Activated naive CD4-positive, alpha-beta T cell treated with anti-CD3 and anti-CD28 coated beads, Interleukin-2, amount 50 U/mL, for 24 hours (primary cell): ENCODE data around the gene VILL.
"Not testable (repeated sequence)": the region's sequence is repeated elsewhere in the genome, so short reads cannot be mapped to it uniquely, and the experiment has no call there.

ENCODE experiments used
- H3K27ac Mint-ChIP-seq: one replicate; pipeline ENCODE4 v1.8.0; 2021; ENCODE audit warnings: mild to moderate bottlenecking, mixed read lengths
- H3K27me3 Mint-ChIP-seq: one replicate; pipeline ENCODE4 v1.8.0; 2021; ENCODE audit warnings: mixed read lengths
- H3K36me3 Mint-ChIP-seq: one replicate; pipeline ENCODE4 v1.8.0; 2021; ENCODE audit warnings: mixed read lengths
- H3K4me1 Mint-ChIP-seq: one replicate; pipeline ENCODE4 v1.8.0; 2021; ENCODE audit warnings: mixed read lengths
- H3K4me3 Mint-ChIP-seq: one replicate; pipeline ENCODE4 v1.8.0; 2021; ENCODE audit warnings: mild to moderate bottlenecking, mixed read lengths
- H3K9me3 Mint-ChIP-seq: one replicate; pipeline ENCODE4 v1.8.0; 2021; ENCODE audit warnings: mixed read lengths

The VILL gene

DNA sequence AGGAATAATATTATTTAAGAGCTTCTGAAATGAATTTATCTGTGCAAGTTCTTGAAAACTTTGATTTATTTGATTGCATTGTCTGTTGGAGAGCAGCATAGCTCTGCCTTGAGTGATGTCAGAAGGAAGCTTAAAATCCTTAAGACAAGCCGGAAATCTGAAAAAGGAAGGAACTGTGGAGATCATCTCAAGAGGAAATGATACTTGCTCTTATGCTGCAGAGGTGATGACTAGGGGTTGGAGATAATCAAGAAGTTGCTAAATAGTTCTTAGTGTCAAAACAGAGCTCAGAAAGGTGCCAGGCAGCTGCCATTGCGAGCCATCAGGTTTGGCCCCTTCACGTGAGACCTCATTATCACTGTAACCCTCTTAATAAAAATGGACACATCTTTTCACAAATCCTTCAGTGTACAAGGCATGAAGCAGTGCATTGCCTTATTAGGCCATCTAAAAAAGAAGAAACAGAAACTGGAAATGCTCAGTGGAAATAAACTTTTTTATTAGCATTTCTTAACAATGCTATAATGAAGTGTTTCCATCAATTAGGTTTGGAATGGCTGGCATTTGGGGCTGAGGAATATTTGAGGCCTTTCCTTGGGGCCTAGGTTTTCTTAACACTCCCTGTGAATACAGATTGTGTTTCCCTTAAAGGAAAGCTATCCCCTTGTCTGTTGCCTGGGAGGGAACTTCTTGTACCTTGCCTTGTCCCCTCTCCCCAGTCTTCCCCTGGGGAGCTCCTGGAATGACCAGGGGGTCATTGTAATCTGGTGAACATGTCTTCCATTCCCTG is 34.5 kb upstream of the VILL start:
- no peaks in the 10 kb centered on the region for H3K36me3 Mint-ChIP-seq
- peak overlapping the region; percentile 78 for H3K27ac Mint-ChIP-seq
- no peaks in the 10 kb centered on the region for H3K9me3 Mint-ChIP-seq
- H3K4me3 Mint-ChIP-seq = peak overlapping the region; percentile 19
- peaks cover 33% of the 10 kb centered on the region for H3K4me1 Mint-ChIP-seq
- H3K27me3 Mint-ChIP-seq = no peaks in the 10 kb centered on the region

DNA sequence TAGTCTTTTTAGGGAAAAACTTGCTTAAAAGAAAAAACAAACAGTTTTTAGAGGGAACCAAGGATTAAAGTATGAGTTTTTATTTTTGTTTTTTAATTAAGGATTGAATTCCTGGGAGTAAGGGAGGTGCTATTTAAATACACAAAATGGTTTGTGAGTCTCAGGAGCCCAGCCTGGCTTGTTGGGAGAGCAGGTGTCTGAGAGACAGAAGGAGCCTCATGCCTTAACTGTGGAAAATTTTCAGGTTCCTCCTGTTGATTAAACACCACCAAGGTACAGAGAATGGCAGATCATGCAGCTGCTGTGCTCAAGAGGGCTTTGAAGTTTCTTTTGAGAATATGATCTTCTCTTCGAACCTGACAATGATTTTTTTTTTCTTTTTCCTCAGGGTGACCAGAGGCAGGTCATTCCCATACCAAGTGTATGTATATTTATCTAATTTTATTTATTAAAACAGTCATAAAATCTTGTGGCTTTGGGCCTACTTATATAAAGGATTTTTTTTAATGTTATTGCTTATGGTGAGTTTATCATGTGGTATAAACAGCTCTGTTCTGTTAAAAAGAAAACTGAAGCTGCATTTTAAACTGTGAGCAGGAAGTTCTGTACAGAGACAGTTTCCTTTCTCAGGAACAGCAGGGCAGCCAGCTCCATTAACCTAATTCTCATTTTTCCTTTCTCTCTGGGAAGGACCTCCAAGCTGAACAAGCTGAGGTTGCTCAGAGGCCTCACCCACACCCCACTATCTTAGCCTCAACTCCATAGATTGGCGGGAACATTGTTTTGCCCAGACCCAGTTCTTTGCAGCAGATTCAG is 33.7 kb upstream of the VILL start:
- Mint-ChIP-seq H3K36me3 (no peaks in the 10 kb centered on the region), H3K4me1 (peaks cover 33% of the 10 kb centered on the region), H3K27me3 (no peaks in the 10 kb centered on the region), H3K27ac (peak overlapping the region; percentile 97), H3K9me3 (no peaks in the 10 kb centered on the region), H3K4me3 (peak overlapping the region; percentile 70)

DNA sequence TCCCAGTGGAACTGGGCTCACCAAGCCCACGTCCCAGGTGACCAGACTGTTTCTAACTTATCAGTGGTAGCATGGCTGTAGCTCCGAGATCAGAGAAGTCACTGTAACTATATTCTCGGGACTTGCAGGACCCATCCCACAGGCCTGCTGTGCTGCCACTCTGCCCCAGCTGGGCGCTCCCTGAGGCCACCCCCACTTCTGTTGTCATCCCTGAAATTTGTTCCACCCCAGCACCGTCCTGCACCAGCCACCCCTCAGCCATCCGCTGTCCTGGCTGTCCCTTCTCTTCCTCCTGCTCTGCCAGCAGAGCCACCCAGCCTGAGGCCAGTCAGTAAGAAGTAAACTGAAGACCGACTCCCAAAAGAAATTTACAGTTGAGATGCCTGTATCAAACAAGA is 33.0 kb upstream of the VILL start:
- H3K9me3 Mint-ChIP-seq = no peaks in the 10 kb centered on the region
- H3K36me3 Mint-ChIP-seq = no peaks in the 10 kb centered on the region
- peak overlapping the region; percentile 70 for H3K4me3 Mint-ChIP-seq
- peak overlapping the region; percentile 97 for H3K27ac Mint-ChIP-seq
- H3K4me1 Mint-ChIP-seq = peaks cover 33% of the 10 kb centered on the region
- no peaks in the 10 kb centered on the region for H3K27me3 Mint-ChIP-seq

DNA sequence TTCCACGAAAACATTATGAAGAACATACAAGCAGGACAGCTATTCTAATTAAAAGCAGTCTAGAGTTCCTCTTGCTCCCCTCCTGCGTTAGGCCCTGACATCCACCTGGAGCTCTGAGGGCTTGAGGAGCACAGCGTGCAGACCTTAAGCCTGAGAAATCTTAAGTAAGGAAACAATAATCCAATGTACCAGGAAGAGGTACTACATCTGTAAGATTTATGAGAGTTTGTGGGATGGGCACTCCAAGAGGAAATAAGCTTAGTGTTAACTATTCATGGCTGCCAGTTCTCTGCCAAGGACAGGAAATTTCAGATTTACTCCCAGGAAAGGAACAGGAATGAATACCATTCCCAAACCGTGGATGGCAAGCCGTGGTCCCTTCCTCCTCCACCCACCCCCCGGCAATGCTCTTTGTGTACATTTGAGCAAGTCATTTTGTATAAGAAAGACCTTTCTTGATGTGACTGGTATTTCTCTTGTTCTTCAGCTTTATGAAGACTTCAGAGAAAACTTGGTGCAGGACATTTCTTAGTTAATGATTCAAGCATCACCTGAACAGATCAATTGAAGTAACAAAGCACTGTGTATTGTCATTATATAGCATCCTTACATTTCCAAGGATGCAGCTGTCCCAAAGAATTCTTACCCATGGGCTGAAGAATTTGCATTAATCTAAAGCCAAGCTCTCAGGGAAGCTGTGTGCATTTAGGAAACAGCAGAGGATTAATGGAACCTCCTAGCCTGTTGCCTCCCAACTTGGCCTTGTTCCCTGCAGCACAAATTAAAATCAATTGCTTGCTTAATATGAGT is 28.8 kb upstream of the VILL start:
- Mint-ChIP-seq H3K9me3 (no peaks in the 10 kb centered on the region), H3K27me3 (no peaks in the 10 kb centered on the region), H3K27ac (no peak overlapping the region), H3K36me3 (no peaks in the 10 kb centered on the region), H3K4me3 (no peak overlapping the region), H3K4me1 (peaks cover 16% of the 10 kb centered on the region)

DNA sequence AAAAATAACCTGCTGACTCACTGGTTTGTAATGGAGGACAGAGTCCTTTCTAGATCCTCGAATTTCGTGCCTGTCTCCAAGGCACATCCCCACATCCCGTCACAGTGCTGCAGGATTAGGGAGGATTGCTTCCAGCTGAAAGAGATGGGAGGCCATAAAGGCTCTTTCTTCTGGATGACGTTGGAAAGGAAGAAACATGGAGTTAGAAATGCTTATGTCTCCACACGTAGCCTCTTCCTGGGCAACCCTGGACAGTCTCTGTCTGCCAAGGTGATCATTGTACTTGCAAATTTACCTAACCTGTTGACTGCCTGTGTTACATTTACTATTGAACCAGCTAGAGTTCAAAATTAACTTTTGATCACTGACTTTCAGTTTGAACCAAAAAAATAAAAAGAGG is 27.6 kb upstream of the VILL start:
- H3K27ac Mint-ChIP-seq = no peak overlapping the region
- H3K9me3 Mint-ChIP-seq = no peaks in the 10 kb centered on the region
- no peak overlapping the region for H3K4me3 Mint-ChIP-seq
- peaks cover 6% of the 10 kb centered on the region for H3K4me1 Mint-ChIP-seq
- no peaks in the 10 kb centered on the region for H3K36me3 Mint-ChIP-seq
- H3K27me3 Mint-ChIP-seq = no peaks in the 10 kb centered on the region

DNA sequence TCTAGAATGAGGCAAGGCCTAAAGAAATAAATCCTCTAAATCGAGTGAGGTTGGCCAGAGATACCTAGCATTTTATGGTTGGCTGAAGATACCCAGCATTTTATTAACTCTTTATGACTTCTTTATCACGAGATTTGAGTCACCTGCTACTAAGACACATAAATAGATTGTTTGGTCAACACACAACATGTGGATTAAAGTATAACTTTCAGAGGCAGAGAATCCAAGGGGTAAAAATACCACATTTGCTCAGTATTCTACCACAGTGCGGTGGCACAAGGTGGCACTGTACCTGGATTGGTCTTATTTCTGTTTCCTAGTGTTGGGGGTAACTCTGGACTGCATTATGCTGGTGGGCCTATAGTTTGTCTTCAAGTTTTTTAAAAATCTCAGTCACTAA is 27.0 kb upstream of the VILL start:
- Mint-ChIP-seq H3K27ac (no peak overlapping the region), H3K27me3 (no peaks in the 10 kb centered on the region), H3K36me3 (no peaks in the 10 kb centered on the region), H3K9me3 (no peaks in the 10 kb centered on the region), H3K4me3 (no peak overlapping the region), H3K4me1 (peaks cover 4% of the 10 kb centered on the region)

DNA sequence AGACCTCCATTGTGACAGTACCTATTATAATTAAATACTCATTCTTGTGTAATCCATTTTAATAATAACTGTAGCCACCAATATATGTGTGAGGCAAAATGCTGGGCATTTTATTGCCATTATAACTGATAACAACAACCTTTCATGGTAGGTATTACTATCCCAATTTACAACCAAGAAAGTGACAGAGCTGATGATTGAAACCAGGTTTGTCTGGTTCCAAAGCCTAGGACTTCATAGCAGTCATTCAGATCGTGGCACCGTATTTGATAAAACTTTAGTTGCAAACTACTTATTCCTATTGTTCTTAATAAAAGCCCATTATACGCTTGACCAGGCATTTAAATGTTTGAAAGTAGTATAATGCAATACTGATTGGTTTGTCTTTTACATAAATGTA is 26.4 kb upstream of the VILL start:
- H3K4me3 Mint-ChIP-seq = no peak overlapping the region
- no peaks in the 10 kb centered on the region for H3K9me3 Mint-ChIP-seq
- no peaks in the 10 kb centered on the region for H3K36me3 Mint-ChIP-seq
- no peak overlapping the region for H3K27ac Mint-ChIP-seq
- H3K4me1 Mint-ChIP-seq = peaks cover 4% of the 10 kb centered on the region
- H3K27me3 Mint-ChIP-seq = no peaks in the 10 kb centered on the region

DNA sequence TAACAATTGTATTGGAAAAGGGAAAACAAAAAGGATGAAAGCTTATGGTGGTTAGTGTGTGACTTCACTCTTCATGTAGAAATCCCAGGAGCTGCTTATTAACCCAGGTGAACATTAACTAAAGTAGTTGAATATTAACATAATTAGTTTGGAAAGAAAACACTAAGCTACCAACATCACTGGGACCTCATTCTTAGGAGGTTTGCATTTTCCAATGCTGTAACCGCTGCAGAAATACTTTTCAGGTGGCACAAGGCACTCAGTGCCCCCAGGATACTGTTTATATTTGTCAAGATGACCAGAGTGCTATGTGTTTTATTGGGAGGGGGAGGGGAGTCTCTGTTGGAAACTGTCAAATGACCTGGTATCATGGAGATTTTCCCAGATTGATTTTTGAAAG is 25.9 kb upstream of the VILL start:
- Mint-ChIP-seq H3K36me3 (no peaks in the 10 kb centered on the region), H3K4me1 (peaks cover 4% of the 10 kb centered on the region), H3K27me3 (no peaks in the 10 kb centered on the region), H3K9me3 (no peaks in the 10 kb centered on the region), H3K27ac (no peak overlapping the region), H3K4me3 (no peak overlapping the region)

DNA sequence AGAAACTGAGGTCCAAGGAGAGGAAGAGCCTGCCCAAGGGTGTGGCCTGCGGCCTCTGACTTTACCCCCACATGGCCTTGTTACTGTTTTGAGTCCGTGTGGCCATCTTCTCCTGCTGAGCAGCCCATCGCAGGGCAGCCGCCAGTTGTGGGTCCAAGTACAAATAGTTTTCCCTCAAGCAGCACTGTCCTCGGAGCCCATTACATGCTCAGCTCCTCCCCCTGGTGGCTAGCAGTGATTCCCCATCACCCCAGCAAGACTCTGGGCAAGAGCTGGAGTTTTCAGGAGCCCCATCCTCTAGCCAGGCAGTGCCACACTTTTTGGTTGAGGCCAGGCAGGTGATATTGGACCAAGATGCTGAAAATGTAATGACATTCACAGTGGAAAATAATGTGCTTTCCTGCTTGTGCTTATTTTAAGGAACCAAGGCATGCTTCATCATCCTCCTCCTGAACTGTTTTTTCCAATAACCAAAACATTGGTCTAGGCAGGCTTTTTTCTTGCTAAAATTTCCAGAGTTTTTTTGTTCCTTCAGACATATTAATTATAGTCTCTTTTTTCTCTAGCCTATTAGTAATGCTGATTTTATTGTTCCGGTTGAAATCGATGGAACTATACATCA is 23.2 kb upstream of the VILL start:
- Mint-ChIP-seq H3K4me1 (peaks cover 4% of the 10 kb centered on the region), H3K36me3 (no peaks in the 10 kb centered on the region), H3K27me3 (no peaks in the 10 kb centered on the region), H3K9me3 (no peaks in the 10 kb centered on the region), H3K27ac (no peak overlapping the region), H3K4me3 (no peak overlapping the region)

DNA sequence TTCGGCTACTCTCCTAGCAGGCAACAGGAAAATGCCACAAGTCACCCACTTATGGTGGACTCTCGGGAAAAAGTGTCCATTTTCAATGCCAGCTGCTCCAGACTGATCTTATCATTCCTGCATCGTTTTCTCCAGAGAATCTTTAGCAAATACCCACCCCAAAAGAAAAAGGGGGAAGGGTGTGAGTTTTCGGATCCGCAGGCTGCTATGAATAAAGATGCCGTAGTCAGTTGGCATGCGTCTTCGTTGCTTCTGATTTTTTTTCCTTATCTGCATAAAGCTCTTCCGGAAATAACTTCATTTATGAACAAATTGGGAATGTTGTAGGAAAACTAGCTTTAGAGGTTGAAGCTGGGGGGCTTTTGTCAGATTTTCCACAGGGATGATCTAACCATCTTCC is 22.4 kb upstream of the VILL start:
- Mint-ChIP-seq H3K27ac (no peak overlapping the region), H3K36me3 (no peaks in the 10 kb centered on the region), H3K4me1 (peaks cover 1% of the 10 kb centered on the region), H3K27me3 (no peaks in the 10 kb centered on the region), H3K4me3 (no peak overlapping the region), H3K9me3 (no peaks in the 10 kb centered on the region)

DNA sequence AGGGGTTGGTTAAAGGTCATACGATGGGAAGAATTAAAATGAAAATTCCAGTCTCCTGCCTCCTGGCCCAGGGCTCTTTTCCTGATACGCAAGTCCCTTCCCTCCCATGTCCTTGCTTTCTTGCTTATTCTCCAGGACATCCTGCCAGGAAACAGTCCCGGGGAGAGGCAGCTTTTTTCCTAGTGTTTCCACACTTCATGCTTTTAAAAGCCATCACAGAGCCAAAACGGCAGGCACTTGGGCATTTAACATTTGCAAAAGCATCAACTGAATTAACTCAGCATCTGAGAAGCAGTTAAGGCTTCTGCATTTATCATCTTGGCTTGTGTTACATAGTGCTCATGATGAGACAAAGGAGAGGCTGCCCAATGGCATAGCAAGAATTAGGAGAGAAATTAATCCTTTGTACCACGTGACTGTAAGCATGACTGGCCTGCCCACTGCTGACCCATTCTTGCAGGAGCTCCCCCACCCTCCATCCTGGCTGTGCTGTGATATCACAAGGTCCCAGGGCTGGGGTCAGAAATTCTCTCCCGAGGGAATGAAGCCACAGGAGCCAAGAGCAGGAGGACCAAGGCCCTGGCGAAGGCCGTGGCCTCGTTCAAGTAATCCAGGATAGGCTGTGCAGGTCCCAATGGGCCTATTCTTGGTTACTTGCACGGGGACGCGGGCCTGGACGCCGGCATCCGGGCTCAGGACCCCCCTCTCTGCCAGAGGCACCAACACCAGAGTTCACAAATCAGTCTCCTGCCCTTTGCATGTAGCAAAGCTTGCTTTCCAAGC is 21.6 kb upstream of the VILL start:
- no peaks in the 10 kb centered on the region for H3K4me1 Mint-ChIP-seq
- H3K4me3 Mint-ChIP-seq = no peak overlapping the region
- H3K27ac Mint-ChIP-seq = no peak overlapping the region
- H3K27me3 Mint-ChIP-seq = no peaks in the 10 kb centered on the region
- no peaks in the 10 kb centered on the region for H3K9me3 Mint-ChIP-seq
- no peaks in the 10 kb centered on the region for H3K36me3 Mint-ChIP-seq

DNA sequence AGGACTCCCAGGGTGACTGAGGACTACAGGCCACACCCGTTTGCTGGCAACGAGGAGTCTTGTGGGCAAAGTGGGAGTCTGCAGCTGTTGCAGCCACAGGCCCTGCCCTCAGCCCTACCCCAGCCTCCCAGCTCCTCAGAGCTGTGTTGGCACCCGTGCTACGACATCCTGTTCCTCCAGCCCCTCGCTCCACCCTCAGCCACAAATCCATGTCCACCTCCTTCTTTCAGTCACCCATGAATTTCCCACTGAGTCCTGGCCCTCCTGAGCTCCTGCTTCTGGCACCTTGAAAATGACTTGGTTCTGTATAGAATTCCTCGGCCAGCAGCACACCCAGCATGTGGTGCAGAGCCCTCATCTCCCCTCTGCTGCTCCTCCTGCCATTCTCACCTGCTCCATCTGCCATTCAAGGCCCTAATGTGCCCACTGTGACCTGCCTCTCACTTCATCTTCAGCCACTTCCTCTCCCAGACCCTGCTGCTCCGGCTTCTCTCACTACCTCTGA is 20.9 kb upstream of the VILL start:
- H3K4me3 Mint-ChIP-seq = no peak overlapping the region
- H3K4me1 Mint-ChIP-seq = peaks cover 1% of the 10 kb centered on the region
- no peaks in the 10 kb centered on the region for H3K9me3 Mint-ChIP-seq
- H3K27ac Mint-ChIP-seq = no peak overlapping the region
- H3K36me3 Mint-ChIP-seq = no peaks in the 10 kb centered on the region
- H3K27me3 Mint-ChIP-seq = no peaks in the 10 kb centered on the region

DNA sequence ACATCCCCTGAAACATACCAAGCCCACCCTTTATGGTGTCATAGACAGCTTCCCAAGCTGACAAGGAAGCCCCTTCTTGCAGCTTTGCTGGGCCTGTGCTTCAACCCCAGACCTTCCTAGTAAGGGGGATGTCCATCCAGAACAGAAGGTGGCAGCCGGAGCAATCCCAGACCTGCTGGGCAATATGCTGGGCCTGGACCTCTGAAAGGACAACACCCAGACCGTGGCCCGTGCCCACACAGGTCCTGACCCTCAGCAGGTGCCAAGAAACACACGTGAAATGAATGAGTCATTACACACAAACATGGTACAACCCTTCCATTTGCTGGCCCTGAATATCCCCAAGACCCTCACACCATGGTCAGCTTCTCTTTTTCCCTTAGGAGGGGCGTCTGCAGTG is 19.8 kb upstream of the VILL start:
- no peaks in the 10 kb centered on the region for H3K36me3 Mint-ChIP-seq
- no peak overlapping the region for H3K4me3 Mint-ChIP-seq
- H3K9me3 Mint-ChIP-seq = no peaks in the 10 kb centered on the region
- no peaks in the 10 kb centered on the region for H3K27me3 Mint-ChIP-seq
- H3K4me1 Mint-ChIP-seq = peaks cover 4% of the 10 kb centered on the region
- H3K27ac Mint-ChIP-seq = no peak overlapping the region

DNA sequence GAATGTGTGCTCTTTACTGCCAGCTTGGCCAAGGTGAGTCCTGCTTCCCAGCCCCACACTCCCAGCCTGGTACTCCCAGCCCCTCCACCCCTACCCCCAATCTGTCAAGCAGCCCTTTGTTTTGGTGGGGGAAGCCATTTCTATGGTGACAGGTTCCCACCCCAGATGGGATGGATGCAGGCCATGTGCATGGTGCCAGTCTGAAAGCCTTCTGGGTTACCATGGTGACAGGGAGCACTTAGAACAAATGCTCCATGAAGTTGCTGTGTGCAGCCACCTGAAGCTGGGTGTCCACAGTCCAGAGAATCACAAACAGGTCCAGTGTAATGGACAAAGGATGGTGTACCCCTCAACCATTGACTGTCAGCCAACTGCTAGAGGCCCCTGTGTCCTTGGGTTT is 19.1 kb upstream of the VILL start:
- Mint-ChIP-seq H3K9me3 (no peaks in the 10 kb centered on the region), H3K36me3 (no peaks in the 10 kb centered on the region), H3K27me3 (no peaks in the 10 kb centered on the region), H3K4me1 (peaks cover 4% of the 10 kb centered on the region), H3K27ac (no peak overlapping the region), H3K4me3 (no peak overlapping the region)

DNA sequence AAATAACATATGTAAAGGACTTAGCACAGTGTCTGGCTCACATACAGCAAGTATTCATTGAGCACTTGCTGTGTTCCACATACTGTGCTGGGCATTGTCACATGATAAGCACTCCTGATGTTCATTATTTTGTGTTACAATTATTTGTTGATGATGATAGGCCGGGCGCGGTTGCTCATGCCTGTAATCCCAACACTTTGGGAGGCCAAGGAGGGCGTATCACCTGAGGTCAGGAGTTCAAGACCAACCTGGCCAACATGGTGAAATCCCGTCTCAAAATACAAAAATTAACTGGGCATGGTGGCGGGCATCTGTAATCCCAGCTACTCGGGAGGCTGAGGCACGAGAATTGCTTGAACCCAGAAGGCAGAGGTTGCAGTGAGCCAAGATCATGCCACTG is 18.5 kb upstream of the VILL start:
- not testable (repeated sequence) for H3K27me3 Mint-ChIP-seq, H3K4me1 Mint-ChIP-seq, H3K36me3 Mint-ChIP-seq, H3K27ac Mint-ChIP-seq, H3K9me3 Mint-ChIP-seq, H3K4me3 Mint-ChIP-seq
